GM19043 (cell line): ENCODE results near the gene GATA2.

Experiments
- ATAC-seq: cut with Tn5 transposase; IDR thresholded peaks from one replicate; pipeline ENCODE4 v1.9.1; 2021; ENCODE audit warnings: low read depth; ENCODE audit not compliant: unreplicated experiment

GATA2 gene

GRCh38 chr3:128461731-128462130 is 31.3 kb downstream of the GATA2 start:
- ATAC-seq, result no peak

DNA sequence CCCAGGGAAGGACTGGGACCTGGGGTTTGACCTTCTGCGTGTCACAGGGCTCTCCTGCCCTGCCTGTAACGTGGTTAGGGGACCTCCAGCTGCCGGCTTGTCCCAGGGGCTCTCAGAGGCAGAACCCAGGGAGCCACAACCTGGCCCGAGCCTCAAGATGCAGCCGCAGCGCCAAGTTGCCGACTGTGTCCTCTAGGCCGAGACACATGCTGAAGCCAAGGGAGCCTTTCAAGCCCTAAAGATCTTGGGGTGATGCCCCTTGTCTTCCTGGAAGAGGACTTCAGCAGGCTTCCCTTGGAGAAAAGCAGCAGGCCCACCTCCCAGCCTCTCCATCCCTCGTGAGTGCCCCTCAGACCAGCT is 33.6 kb downstream of the GATA2 start:
- ATAC-seq, result no peak

DNA sequence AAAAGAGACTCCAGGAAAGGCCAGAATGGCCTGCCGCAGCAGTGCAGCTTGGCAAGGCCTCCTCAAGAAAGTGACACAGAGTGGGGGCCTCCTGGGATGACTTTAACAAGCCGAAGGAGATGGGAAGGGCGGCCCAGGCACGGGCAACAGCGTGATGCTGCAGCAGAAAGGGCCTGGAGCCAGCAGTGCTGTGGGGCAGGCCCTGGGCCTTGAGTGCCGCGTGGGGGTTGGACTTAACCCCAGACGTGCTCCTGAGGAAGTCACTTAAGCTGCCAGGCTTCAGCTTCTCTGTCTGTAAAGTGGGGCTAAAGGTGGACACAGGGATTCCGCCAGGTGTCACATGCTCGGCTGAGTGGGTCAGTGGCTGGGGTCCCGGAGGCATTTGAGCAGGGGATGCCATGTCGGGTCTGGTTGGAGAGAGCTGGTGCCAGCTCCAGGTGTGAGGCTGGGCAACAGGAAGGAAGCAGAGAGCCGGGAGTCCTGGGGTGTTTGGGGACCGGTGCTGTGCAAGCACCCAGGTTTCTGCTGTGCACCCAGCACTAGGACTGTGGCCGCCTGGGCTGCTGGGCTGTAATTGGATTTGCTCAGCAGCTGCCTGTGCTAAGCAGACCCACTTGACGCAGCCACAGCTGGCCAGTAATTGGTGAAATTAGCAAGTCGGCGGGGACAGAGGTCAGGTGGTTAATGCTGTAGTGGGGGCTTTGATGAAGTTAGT is 34.1 kb downstream of the GATA2 start:
- ATAC-seq, result no peak

DNA sequence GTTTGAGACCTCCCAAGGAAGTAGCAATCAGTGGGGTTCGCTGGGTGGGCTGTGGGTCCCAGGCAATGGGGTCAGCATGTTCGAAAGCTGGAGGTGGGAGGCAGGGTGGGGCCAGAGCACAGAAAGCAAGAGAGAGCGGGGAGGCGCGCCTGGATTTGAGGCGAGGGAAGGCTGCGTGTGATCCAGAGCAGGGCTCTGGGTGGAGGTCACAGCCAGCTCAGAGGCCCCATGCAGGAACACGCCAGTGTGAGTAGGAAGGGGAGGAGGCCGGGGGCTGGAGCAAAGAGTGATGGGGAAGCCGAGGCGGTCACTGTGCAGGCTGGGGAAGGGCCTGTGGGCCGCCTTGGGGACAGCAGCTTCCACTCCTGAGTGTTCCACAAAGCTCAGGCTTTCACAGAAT is 35.1 kb downstream of the GATA2 start:
- ATAC-seq, result no peak

GRCh38 chr3:128456776-128457715 is 36.0 kb downstream of the GATA2 start:
- ATAC-seq, result no peak

GRCh38 chr3:128455786-128456748 is 36.9 kb downstream of the GATA2 start:
- ATAC-seq, result no peak

- ATAC-seq, result no peak
These were observed 37.9 kb downstream of the GATA2 start for GRCh38 chr3:128455116-128455515.

DNA sequence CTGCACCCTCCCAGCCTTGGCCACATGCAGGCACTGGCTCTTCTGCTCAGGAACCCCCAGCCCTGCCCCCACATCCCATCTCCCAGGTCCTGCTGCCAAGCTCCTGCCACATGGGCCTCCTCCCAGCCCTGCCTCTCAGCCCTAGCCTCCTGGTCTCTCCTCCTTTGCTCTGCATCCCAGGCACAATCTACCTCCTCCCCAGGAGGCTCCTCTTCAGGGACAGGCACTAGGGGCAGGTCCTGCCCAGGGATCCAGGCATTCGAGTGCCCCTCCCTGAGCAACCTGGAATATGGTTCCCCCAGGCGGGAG is 38.7 kb downstream of the GATA2 start:
- ATAC-seq, result no peak

DNA sequence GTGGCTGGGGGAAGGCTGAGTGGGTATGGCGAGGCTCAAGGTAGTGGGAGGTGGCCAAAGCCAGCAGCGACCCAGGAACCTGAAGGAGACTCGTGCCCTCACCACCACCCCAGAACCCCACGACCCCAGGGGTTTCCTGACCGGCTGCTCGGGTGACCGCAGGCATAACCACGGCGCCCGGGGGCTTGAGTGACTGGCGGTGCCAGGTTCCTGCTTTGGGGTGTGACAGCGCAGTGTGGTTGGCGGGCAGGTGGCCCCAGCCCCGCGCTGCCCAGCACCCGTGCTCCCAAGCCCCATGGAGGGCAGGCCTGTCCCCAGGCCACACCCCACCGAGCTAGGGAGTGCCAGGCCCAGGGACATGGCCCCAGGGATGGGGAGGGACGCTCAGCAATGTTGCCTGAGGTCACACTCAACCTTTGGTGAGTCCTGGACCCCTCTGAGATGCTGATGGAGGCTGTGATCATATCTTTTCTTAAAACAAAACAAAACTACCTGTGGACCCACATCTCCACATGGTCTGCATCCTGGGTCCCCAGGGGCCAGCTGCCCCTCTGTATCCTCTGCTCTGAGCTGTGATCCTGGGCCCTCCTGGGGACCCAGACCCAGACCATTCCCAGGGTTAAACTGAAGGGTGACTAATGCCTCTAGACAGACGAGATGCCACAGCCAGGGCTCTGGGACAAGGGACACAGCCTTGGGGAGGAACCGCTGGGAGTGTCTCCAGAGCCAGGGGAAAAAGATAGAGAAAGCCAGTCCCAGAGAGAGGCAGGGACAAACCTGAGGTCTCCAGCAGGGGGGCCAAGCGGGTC is 39.3 kb downstream of the GATA2 start:
- ATAC-seq, result no peak

GRCh38 chr3:128452678-128453275 is 40.2 kb downstream of the GATA2 start:
- ATAC-seq, result no peak

GRCh38 chr3:128452120-128452519 is 40.9 kb downstream of the GATA2 start:
- ATAC-seq, result no peak

DNA sequence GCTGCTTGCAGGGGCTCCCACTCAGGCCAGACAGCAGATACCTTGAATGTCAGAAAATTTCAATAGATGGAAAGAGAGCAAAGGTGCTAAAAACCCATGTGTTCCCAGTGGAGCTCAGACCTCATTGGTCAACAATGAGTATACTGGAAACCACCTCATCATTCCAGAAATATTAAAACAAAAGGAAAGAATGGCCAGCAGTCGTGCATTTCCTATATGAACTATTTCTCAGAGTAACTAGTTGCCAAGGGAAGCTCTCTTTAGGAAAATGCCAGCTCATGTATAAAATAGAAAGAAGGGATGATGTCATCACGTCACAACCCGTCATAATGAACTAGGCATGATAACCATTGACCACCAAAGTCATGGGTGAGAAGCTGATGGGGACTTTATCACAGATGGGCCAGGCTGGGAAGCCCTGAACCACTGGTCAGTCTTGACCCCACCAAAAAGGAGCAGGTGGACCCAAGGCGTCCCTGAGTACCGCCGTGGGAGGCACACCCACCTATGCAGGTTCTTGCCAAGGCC is 43.8 kb downstream of the GATA2 start:
- no peak for ATAC-seq

DNA sequence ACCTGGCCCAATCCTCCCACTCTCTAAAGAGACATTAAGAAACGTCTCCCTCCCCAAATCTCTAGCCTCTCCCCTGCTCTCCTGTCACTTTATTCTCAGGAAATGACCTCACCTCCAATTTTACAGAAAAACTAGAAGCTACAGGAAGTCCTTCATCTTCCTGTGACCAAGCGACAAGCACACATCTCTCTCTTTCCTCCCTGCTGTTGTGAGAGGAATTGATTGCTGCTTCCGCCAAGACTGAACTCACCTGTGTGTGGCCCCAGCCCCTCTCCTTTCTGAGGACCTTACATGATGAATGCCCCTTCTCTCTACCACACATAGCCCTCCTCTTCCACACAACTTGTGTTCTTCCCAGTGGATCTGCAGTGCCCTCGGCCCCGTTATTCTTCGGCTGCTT is 44.5 kb downstream of the GATA2 start:
- ATAC-seq, result no peak

GRCh38 chr3:128447561-128448013 is 45.4 kb downstream of the GATA2 start:
- ATAC-seq, result no peak

DNA sequence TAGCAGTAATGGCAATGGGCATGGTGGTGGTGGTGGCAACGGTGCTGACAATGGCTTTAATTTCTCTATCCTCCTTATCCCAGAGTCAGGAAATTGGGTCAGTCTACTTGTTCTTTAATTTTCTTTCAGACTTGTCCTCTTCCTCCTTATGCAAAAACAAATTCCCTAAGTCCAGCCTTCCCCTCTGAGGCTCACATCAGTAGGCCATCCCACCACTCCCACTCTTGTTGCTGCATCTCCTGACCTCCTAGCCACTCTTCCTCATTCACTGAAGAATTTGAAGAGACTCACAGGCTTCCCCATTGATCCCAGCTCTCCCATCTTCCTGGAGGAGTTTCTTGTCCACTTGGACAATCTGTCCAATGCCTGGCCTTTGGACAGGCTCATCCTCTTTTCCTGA is 46.2 kb downstream of the GATA2 start:
- no peak for ATAC-seq

DNA sequence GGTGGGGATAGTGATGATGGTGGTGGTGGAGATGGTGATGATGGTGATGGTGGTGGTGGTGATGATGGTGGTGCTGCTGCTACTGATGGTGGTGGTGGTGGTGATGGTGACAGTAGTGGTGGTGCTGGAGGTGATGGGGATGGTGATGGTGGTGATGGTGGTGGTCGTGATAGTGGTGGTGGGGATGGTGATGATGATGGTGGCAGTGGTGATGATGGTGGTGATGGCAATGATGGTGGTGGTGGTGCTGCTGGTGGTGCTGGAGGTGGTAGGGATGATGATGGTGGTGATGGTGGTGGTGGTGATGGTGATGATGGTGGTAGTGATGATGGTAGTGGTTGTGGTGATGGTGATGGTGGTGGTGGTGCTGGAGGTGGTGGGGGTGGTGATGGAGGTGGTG is 47.6 kb downstream of the GATA2 start:
- no peak for ATAC-seq

- no peak for ATAC-seq
These were observed 49.2 kb downstream of the GATA2 start for GRCh38 chr3:128443771-128444170.

GRCh38 chr3:128442949-128443348 is 50.1 kb downstream of the GATA2 start:
- no peak for ATAC-seq

DNA sequence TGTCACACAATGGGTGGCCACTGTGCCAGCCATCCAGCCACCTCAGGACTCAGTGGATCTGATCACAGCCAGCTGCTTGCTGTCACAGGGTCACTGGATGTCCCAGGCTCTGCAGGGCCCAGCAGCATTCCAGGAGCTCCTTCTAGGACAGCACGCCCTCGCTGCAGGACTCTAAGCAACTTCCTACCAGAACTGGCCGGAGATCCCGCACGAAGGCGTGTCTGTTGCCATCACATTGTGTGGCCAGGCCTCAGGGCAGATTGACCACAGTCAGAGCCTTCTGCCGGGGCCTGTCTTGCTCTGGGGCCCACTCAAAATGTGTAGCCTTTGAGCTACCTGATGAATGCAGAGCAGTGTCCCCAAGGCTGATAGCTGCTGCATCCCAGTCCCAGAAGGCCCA is 50.9 kb downstream of the GATA2 start:
- ATAC-seq, result no peak
